Measurements from ENCODE around the gene AIRE. TPM values are rescaled to one million over a fixed set of nuclear protein-coding genes. Genes with fewer than 3 reads are reported as not detected.

The AIRE gene
- total RNA-seq, 1 experiment from 2014 or later = not detected

GRCh38 chr21:44324106-44324853, 38.6 kb downstream of the AIRE start:
- Histone ChIP-seq H3K27ac (no peak overlapping the region), H3K27me3 (replicated peaks) (no peaks in the 10 kb centered on the region), H3K36me3 (peaks cover 74% of the 10 kb centered on the region), H3K4me3 (no peak overlapping the region), H3K9me3 (replicated peaks) (no peaks in the 10 kb centered on the region), H3K4me1 (replicated peaks) (no peaks in the 10 kb centered on the region)
- DNase-seq (ENCODE audit: low read depth in 1 of 2, low spot score in 2 of 2) = no peak

GRCh38 chr21:44324854-44325107, 39.1 kb downstream of the AIRE start:
- Histone ChIP-seq H3K4me3 (no peak overlapping the region), H3K9me3 (replicated peaks) (no peaks in the 10 kb centered on the region), H3K27me3 (replicated peaks) (no peaks in the 10 kb centered on the region), H3K27ac (no peak overlapping the region), H3K4me1 (replicated peaks) (no peaks in the 10 kb centered on the region), H3K36me3 (peaks cover 69% of the 10 kb centered on the region)
- DNase-seq (ENCODE audit: low read depth in 1 of 2, low spot score in 2 of 2) = no peak

- H3K27me3 ChIP-seq (replicated peaks) = no peaks in the 10 kb centered on the region
- DNase-seq (ENCODE audit: low read depth in 1 of 2, low spot score in 2 of 2) = no peak
- H3K36me3 ChIP-seq = peaks cover 64% of the 10 kb centered on the region
- H3K27ac ChIP-seq = no peak overlapping the region
- no peak overlapping the region for H3K4me3 ChIP-seq
- no peaks in the 10 kb centered on the region for H3K4me1 ChIP-seq (replicated peaks)
- H3K9me3 ChIP-seq (replicated peaks) = no peaks in the 10 kb centered on the region
Measured at GRCh38 chr21:44325386-44326271, 40.0 kb downstream of the AIRE start.

- no peak for DNase-seq (ENCODE audit: low read depth in 1 of 2, low spot score in 2 of 2)
- Histone ChIP-seq H3K27ac (no peak overlapping the region), H3K4me3 (no peak overlapping the region), H3K27me3 (replicated peaks) (no peaks in the 10 kb centered on the region), H3K36me3 (peaks cover 61% of the 10 kb centered on the region), H3K4me1 (replicated peaks) (no peaks in the 10 kb centered on the region), H3K9me3 (replicated peaks) (no peaks in the 10 kb centered on the region)
Measured at GRCh38 chr21:44326272-44326647, 40.6 kb downstream of the AIRE start.

- Histone ChIP-seq H3K27ac (no peak overlapping the region), H3K27me3 (replicated peaks) (no peaks in the 10 kb centered on the region), H3K9me3 (replicated peaks) (no peaks in the 10 kb centered on the region), H3K4me1 (replicated peaks) (no peaks in the 10 kb centered on the region), H3K36me3 (peaks cover 62% of the 10 kb centered on the region), H3K4me3 (no peak overlapping the region)
- no peak for DNase-seq (ENCODE audit: low read depth in 1 of 2, low spot score in 2 of 2)
Measured at GRCh38 chr21:44326716-44327602, 41.3 kb downstream of the AIRE start.

GRCh38 chr21:44327603-44327974, 41.9 kb downstream of the AIRE start:
- DNase-seq (ENCODE audit: low read depth in 1 of 2, low spot score in 2 of 2) = no peak

GRCh38 chr21:44328242-44328895, 42.7 kb downstream of the AIRE start:
- Histone ChIP-seq H3K4me3 (no peak overlapping the region), H3K36me3 (peaks cover 54% of the 10 kb centered on the region), H3K27me3 (replicated peaks) (no peaks in the 10 kb centered on the region), H3K4me1 (replicated peaks) (no peaks in the 10 kb centered on the region), H3K27ac (no peak overlapping the region), H3K9me3 (replicated peaks) (no peaks in the 10 kb centered on the region)
- DNase-seq (ENCODE audit: low read depth in 1 of 2, low spot score in 2 of 2) = no peak

More at GRCh38 chr21:44327603-44327974, 41.9 kb downstream of the AIRE start:
- Histone ChIP-seq H3K36me3 (peaks cover 61% of the 10 kb centered on the region), H3K4me3 (no peak overlapping the region), H3K4me1 (replicated peaks) (no peaks in the 10 kb centered on the region), H3K27ac (no peak overlapping the region), H3K9me3 (replicated peaks) (no peaks in the 10 kb centered on the region), H3K27me3 (replicated peaks) (no peaks in the 10 kb centered on the region)

- Histone ChIP-seq H3K36me3 (peaks cover 45% of the 10 kb centered on the region), H3K9me3 (replicated peaks) (no peaks in the 10 kb centered on the region), H3K27me3 (replicated peaks) (no peaks in the 10 kb centered on the region), H3K27ac (no peak overlapping the region), H3K4me3 (no peak overlapping the region), H3K4me1 (replicated peaks) (no peaks in the 10 kb centered on the region)
- DNase-seq (ENCODE audit: low read depth in 1 of 2, low spot score in 2 of 2) = no peak
Measured at GRCh38 chr21:44329086-44329889, 43.6 kb downstream of the AIRE start.

GRCh38 chr21:44329971-44330681, 44.5 kb downstream of the AIRE start:
- peaks cover 38% of the 10 kb centered on the region for H3K36me3 ChIP-seq

GRCh38 chr21:44330698-44331097, 45.0 kb downstream of the AIRE start:
- Histone ChIP-seq H3K9me3 (replicated peaks) (no peaks in the 10 kb centered on the region), H3K4me1 (replicated peaks) (no peaks in the 10 kb centered on the region), H3K36me3 (peaks cover 37% of the 10 kb centered on the region), H3K27me3 (replicated peaks) (no peaks in the 10 kb centered on the region), H3K4me3 (no peak overlapping the region), H3K27ac (no peak overlapping the region)
- DNase-seq (ENCODE audit: low read depth in 1 of 2, low spot score in 2 of 2) = no peak

More at GRCh38 chr21:44329971-44330681, 44.5 kb downstream of the AIRE start:
- H3K9me3 ChIP-seq (replicated peaks) = no peaks in the 10 kb centered on the region
- DNase-seq (ENCODE audit: low read depth in 1 of 2, low spot score in 2 of 2) = no peak
- H3K27ac ChIP-seq = no peak overlapping the region
- H3K27me3 ChIP-seq (replicated peaks) = no peaks in the 10 kb centered on the region
- H3K4me1 ChIP-seq (replicated peaks) = no peaks in the 10 kb centered on the region
- H3K4me3 ChIP-seq = no peak overlapping the region

GRCh38 chr21:44331209-44331608, 45.5 kb downstream of the AIRE start:
- H3K27ac ChIP-seq = no peak overlapping the region
- no peak for DNase-seq (ENCODE audit: low read depth in 1 of 2, low spot score in 2 of 2)
- H3K27me3 ChIP-seq (replicated peaks) = no peaks in the 10 kb centered on the region
- H3K9me3 ChIP-seq (replicated peaks) = no peaks in the 10 kb centered on the region
- no peak overlapping the region for H3K4me3 ChIP-seq
- no peaks in the 10 kb centered on the region for H3K4me1 ChIP-seq (replicated peaks)
- H3K36me3 ChIP-seq = peaks cover 34% of the 10 kb centered on the region

GRCh38 chr21:44331650-44332307, 46.1 kb downstream of the AIRE start:
- no peak for DNase-seq (ENCODE audit: low read depth in 1 of 2, low spot score in 2 of 2)
- Histone ChIP-seq H3K9me3 (replicated peaks) (no peaks in the 10 kb centered on the region), H3K36me3 (peaks cover 37% of the 10 kb centered on the region), H3K4me3 (no peak overlapping the region), H3K27me3 (replicated peaks) (no peaks in the 10 kb centered on the region), H3K27ac (no peak overlapping the region), H3K4me1 (replicated peaks) (no peaks in the 10 kb centered on the region)
